Measurements from ENCODE around the gene AQP2. TPM values are rescaled to one million over a fixed set of nuclear protein-coding genes. Genes with fewer than 3 reads are reported as not detected.

Gene AQP2
- polyA plus RNA-seq, 1 of the 3 experiments (the other 2 are of a cell fraction) = not detected

- Histone ChIP-seq H3K9ac (no peak overlapping the region), H3K4me3 (ENCODE audit: low read depth in 2 of 2, low read length in 1 of 2) (no peak overlapping the region), H3F3A (replicated peaks; ENCODE audit: insufficient read depth) (no peaks in the 10 kb centered on the region), H3K4me1 (ENCODE audit: control insufficient read depth in 1 of 2, insufficient read depth in 2 of 2, low read depth in 1 of 2, low read length in 1 of 2) (peaks cover 0 to 20% of the 10 kb centered on the region in 2 experiments; a peak in 1 of 4 replicates), H3K27me3 (ENCODE audit: insufficient read depth) (no peaks in the 10 kb centered on the region), H3K9me3 (no peaks in the 10 kb centered on the region), H3K9me2 (no peaks in the 10 kb centered on the region), H3K36me3 (replicated peaks in 1 of 2; ENCODE audit: control insufficient read depth in 1 of 2, insufficient read depth in 2 of 2, low read length in 1 of 2) (no peaks in the 10 kb centered on the region), H3K27ac (ENCODE audit: low read depth in 2 of 2, low read length in 1 of 2) (no peak overlapping the region), H4K20me1 (ENCODE audit: insufficient read depth) (no peaks in the 10 kb centered on the region), H3K4me2 (no peak overlapping the region), H3K79me2 (ENCODE audit: insufficient read depth) (no peaks in the 10 kb centered on the region), H2AFZ (ENCODE audit: low read depth) (no peak overlapping the region)
- CTCF ChIA-PET = interaction anchor here (0.8 to 6.1 kb wide), 10 partner anchors 10 to 162 kb away, joined by 3 to 101 read pairs (median 4); partner anchors contain the start of gene COX14
- 90% methylated on average over 3 of the region's 3 CpGs for WGBS (ENCODE audit: low lambda C conversion rate)
- POLR2A ChIA-PET = interaction anchor here (0.6 to 1.0 kb wide), 2 partner anchors 25 to 34 kb away, joined by 3 read pairs; no protein-coding TSS in a partner anchor
- no peak for DNase-seq
- TF ChIP-seq IRF3 (IDR thresholded peaks at IDR 0.05; ENCODE audit: low read depth, low read length) = no peak
- TF ChIP-seq SMC3 (IDR thresholded peaks at IDR 0.05; ENCODE audit: low read depth, low read length) = no peak
- TF ChIP-seq EZH2phosphoT487 (IDR thresholded peaks at IDR 0.05; ENCODE audit: borderline replicate concordance, low read depth) = no peak
- TF ChIP-seq NFIC (IDR thresholded peaks at IDR 0.05; ENCODE audit: borderline replicate concordance) = no peak
- TF ChIP-seq SIN3A (IDR thresholded peaks at IDR 0.05; ENCODE audit: borderline replicate concordance, low read depth, low read length) = no peak
- TF ChIP-seq POLR2AphosphoS5 (IDR thresholded peaks at IDR 0.05; ENCODE audit: low read depth, low read length) = no peak
Measured at GRCh38 chr12:49949866-49950265, 671 bp upstream of the AQP2 start.

DNA sequence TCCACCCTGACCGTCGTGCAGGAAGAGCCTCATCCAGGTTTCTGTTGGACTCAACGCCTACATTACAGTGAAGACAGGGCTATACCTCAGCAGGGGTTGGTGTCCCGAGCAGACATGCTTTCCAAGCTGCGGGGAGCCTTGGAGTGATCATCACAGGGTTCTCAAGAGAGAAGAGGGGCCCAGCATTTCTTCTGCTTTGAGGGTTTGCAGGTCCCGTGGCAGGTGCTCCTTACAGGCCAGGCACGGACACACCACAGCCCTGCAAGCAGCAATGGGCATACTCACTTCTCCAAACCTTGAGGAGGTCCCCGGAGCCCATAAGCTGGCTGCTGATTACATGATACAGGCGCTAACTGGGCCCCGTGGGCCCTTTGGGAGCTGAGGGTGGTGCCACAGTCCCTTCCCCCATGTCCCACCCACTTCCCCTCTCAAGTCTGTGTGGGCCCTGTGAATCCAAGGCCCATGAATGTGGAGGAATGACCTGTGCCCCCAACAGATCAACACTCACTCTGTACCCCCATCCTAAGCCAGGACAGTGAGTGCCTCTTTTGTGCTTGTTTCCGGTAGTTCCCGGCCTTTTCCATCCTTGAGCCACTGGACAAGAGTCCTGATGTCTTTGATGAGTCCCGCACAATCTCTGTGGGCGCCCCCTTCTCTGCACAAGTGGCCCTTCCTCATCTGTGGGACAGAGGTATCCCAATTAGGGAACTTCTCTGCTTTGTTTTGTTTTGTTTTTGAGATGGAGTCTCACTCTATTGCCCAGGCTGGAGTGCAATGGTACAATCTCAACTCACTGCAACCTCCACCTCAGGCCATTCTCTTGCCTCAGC lies 1.1 kb downstream of the AQP2 start:
- no peaks in the 10 kb centered on the region for H4K20me1 ChIP-seq (ENCODE audit: insufficient read depth)
- no peak for DNase-seq
- no peak overlapping the region for H2AFZ ChIP-seq (ENCODE audit: low read depth)
- POLR2A ChIA-PET = no interaction called here
- no peaks in the 10 kb centered on the region for H3K9me3 ChIP-seq
- CTCF ChIA-PET = interaction anchor here (1.5 to 2.8 kb wide), 3 partner anchors 16 to 84 kb away, joined by 4 to 14 read pairs (median 6); no protein-coding TSS in a partner anchor
- H3K27ac ChIP-seq (ENCODE audit: low read depth in 2 of 2, low read length in 1 of 2) = no peak overlapping the region
- no peak overlapping the region for H3K4me3 ChIP-seq (ENCODE audit: low read depth in 2 of 2, low read length in 1 of 2)
- H3K4me2 ChIP-seq = no peak overlapping the region
- peaks cover 0 to 16% of the 10 kb centered on the region in 2 experiments; a peak in 1 of 4 replicates for H3K4me1 ChIP-seq (ENCODE audit: control insufficient read depth in 1 of 2, insufficient read depth in 2 of 2, low read depth in 1 of 2, low read length in 1 of 2)
- no peaks in the 10 kb centered on the region for H3F3A ChIP-seq (replicated peaks; ENCODE audit: insufficient read depth)
- no peak overlapping the region for H3K9ac ChIP-seq
- WGBS (ENCODE audit: low lambda C conversion rate) = 81% methylated on average over 9 of the region's 14 CpGs
- H3K27me3 ChIP-seq (ENCODE audit: insufficient read depth) = no peaks in the 10 kb centered on the region
- no peaks in the 10 kb centered on the region for H3K36me3 ChIP-seq (replicated peaks in 1 of 2; ENCODE audit: control insufficient read depth in 1 of 2, insufficient read depth in 2 of 2, low read length in 1 of 2)
- no peaks in the 10 kb centered on the region for H3K79me2 ChIP-seq (ENCODE audit: insufficient read depth)
- H3K9me2 ChIP-seq = no peaks in the 10 kb centered on the region
- TF ChIP-seq GABPA (IDR thresholded peaks at IDR 0.05; ENCODE audit: low read depth) (no peak), YY1 (IDR thresholded peaks at IDR 0.05; ENCODE audit: low read depth) (no peak), RXRA (IDR thresholded peaks at IDR 0.05; ENCODE audit: borderline replicate concordance, low read depth) (no peak), RAD21 (IDR thresholded peaks at IDR 0.05; ENCODE audit: low read length) (no peak), SIN3A (IDR thresholded peaks at IDR 0.05; ENCODE audit: borderline replicate concordance, low read depth, low read length) (no peak), EZH2phosphoT487 (IDR thresholded peaks at IDR 0.05; ENCODE audit: borderline replicate concordance, low read depth) (no peak), MEF2A (IDR thresholded peaks at IDR 0.05; ENCODE audit: borderline replicate concordance, low read depth) (no peak), MXI1 (IDR thresholded peaks at IDR 0.05; ENCODE audit: low read depth, low read length) (no peak), FOXM1 (IDR thresholded peaks at IDR 0.05; ENCODE audit: low read depth) (no peak), RCOR1 (IDR thresholded peaks at IDR 0.05; ENCODE audit: low read length) (no peak), IRF3 (IDR thresholded peaks at IDR 0.05; ENCODE audit: low read depth, low read length) (no peak), ZBTB33 (IDR thresholded peaks at IDR 0.05; ENCODE audit: borderline replicate concordance, low read depth) (no peak), SMC3 (IDR thresholded peaks at IDR 0.05; ENCODE audit: low read depth, low read length) (no peak), USF2 (IDR thresholded peaks at IDR 0.05; ENCODE audit: borderline replicate concordance, low read depth, low read length) (no peak), CHD2 (IDR thresholded peaks at IDR 0.05; ENCODE audit: low read length, partially characterized antibody) (no peak), TAF1 (IDR thresholded peaks at IDR 0.05; ENCODE audit: borderline replicate concordance, low read depth, low read length) (no peak), TCF12 (IDR thresholded peaks at IDR 0.05) (no peak)
- TF ChIP-seq, protein P1, sequence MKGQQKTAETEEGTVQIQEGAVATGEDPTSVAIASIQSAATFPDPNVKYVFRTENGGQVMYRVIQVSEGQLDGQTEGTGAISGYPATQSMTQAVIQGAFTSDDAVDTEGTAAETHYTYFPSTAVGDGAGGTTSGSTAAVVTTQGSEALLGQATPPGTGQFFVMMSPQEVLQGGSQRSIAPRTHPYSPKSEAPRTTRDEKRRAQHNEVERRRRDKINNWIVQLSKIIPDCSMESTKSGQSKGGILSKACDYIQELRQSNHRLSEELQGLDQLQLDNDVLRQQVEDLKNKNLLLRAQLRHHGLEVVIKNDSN (IDR thresholded peaks at IDR 0.05; ENCODE audit: borderline replicate concordance, low read depth) = no peak

All from SK-N-SH (cell line).